Breast epithelium (tissue), 4 donors: Measurements from ENCODE around the gene KMT2E. TPM values are rescaled to one million over a fixed set of nuclear protein-coding genes. Genes with fewer than 3 reads are reported as not detected.
"Not testable (repeated sequence)": the region's sequence is repeated elsewhere in the genome, so short reads cannot be mapped to it uniquely, and the experiment has no call there.

Source experiments
- DNase-seq, 2 donors: peaks; one replicate each; pipeline ENCODE4 v3.0.0-alpha.2; 2019; ENCODE audit warnings: low spot score in 2 of 2
- H3K27ac ChIP-seq, 2 donors: fragments of 200-600 bp; sonication (generic) in 1 of 2; one replicate each; pipeline ENCODE4 v1.5.1; 2016 to 2019; ENCODE audit warnings: mild to moderate bottlenecking in 1 of 2
- H3K27me3 ChIP-seq, 2 donors: fragments of 200-600 bp; sonication (generic) in 1 of 2; one replicate each; pipeline versions ENCODE4 v1.5.1 to v1.6.0; 2017 to 2019; ENCODE audit warnings: control low read depth in 1 of 2, mild to moderate bottlenecking in 1 of 2
- H3K36me3 ChIP-seq: fragments of 200-600 bp; one replicate; pipeline ENCODE4 v1.5.1; 2019
- H3K4me1 ChIP-seq, 2 donors: fragments of 200-600 bp; sonication (generic); one replicate each; pipeline ENCODE4 v1.5.1; 2016 to 2019; ENCODE audit warnings: control low read depth in 1 of 2
- H3K4me3 ChIP-seq, 3 donors: fragments of 200-600 bp; sonication (generic); 1 replicate in 2 of 3; 2 replicates in 1 of 3; pipeline ENCODE4 v1.5.1; 2016 to 2019; ENCODE audit warnings: mild to moderate bottlenecking in 3 of 3, moderate library complexity in 2 of 3
- H3K9me3 ChIP-seq, 2 donors: fragments of 200-600 bp; sonication (generic) in 1 of 2; one replicate each; pipeline ENCODE4 v1.5.1; 2016 to 2019; ENCODE audit warnings: control low read depth in 1 of 2
- POLR2A ChIP-seq: fragments of 450-650 bp; IDR thresholded peaks from one replicate; pipeline ENCODE4 v1.6.1; 2016; ENCODE audit warnings: antibody characterized with exemption, mild to moderate bottlenecking, moderate library complexity
- POLR2AphosphoS5 ChIP-seq, 3 donors: sonication (generic); formaldehyde crosslinking; IDR thresholded peaks; one replicate each; pipeline ENCODE4 v1.6.1; 2017; ENCODE audit warnings: antibody characterized with exemption in 3 of 3
- intact Hi-C: fragments of 100-400 bp; cut with DNase I; formaldehyde crosslinking; loops from one replicate; pipeline ENCODE4 v1.15.1; 2023; ENCODE audit warnings: low total_unique reads
- total RNA-seq, 3 donors: library from RNA; depleted of rRNA; stranded (reverse); fragments of >200 nt; gene quantifications; one replicate each; pipeline ENCODE4 v1.1.0, GENCODE V29; 2016
- TF ChIP-seq, protein P1 (sequence below), 3 donors: fragments of 450-650 bp; IDR thresholded peaks; one replicate each; pipeline ENCODE4 v1.5.1; 2016 to 2017; ENCODE audit warnings: antibody characterized with exemption in 3 of 3, mild to moderate bottlenecking in 3 of 3, moderate library complexity in 3 of 3

Gene KMT2E
- total RNA-seq, 3 donors from 2014 or later = 88.2 to 184 (median 168) TPM

DNA sequence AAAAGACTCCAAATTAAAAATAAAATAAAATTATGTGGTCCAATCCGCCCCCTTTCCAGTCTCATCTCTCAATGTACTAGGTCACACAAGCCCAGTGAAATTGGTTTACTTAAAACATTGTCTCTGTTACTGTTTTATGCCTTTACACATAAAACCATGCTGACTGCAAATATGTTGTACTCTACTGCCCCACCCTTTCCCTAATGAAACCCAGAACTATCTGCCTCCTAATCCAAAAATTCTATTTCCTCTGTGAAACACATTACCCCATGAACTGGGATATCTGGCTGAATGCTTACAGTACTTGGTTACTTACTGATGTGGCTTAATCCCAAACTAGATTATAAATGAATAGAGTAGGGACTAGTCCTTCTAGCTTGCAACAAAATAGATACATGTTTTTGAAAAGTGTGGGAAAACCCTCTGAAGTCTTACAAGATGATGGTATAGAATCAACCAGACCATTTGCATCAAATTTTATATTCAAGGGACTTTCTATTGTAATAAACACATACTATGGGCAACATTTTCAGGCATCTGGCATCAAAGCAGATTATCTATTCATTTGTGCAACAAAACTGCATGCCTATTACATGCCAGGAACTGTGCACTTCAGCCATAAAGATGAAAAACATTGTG is 10.0 kb upstream of the KMT2E start:
- Histone ChIP-seq H3K36me3 (no peaks in the 10 kb centered on the region), H3K27me3 (no peaks in the 10 kb centered on the region), H3K27ac (peak overlapping the region; percentile 77 to 82), H3K4me1 (peaks cover 7 to 29% of the 10 kb centered on the region in 2 donors), H3K9me3 (no peaks in the 10 kb centered on the region), H3K4me3 (no peak overlapping the region)
- no peak for DNase-seq
- intact Hi-C loops = no loop called here
- TF ChIP-seq POLR2AphosphoS5 (IDR thresholded peaks at IDR 0.05) (no peak), POLR2A (no peak)
- TF ChIP-seq, protein P1, sequence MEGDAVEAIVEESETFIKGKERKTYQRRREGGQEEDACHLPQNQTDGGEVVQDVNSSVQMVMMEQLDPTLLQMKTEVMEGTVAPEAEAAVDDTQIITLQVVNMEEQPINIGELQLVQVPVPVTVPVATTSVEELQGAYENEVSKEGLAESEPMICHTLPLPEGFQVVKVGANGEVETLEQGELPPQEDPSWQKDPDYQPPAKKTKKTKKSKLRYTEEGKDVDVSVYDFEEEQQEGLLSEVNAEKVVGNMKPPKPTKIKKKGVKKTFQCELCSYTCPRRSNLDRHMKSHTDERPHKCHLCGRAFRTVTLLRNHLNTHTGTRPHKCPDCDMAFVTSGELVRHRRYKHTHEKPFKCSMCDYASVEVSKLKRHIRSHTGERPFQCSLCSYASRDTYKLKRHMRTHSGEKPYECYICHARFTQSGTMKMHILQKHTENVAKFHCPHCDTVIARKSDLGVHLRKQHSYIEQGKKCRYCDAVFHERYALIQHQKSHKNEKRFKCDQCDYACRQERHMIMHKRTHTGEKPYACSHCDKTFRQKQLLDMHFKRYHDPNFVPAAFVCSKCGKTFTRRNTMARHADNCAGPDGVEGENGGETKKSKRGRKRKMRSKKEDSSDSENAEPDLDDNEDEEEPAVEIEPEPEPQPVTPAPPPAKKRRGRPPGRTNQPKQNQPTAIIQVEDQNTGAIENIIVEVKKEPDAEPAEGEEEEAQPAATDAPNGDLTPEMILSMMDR (IDR thresholded peaks at IDR 0.05) = no peak

- H3K9me3 ChIP-seq, H3K36me3 ChIP-seq, DNase-seq, intact Hi-C loops, H3K4me3 ChIP-seq, H3K27me3 ChIP-seq: not testable (repeated sequence)
- H3K27ac ChIP-seq = peak overlapping the region; percentile 21 to 34
- H3K4me1 ChIP-seq = peaks cover 7 to 29% of the 10 kb centered on the region in 2 donors
These were observed 9.0 kb upstream of the KMT2E start for GRCh38 chr7:105005006-105005405.

DNA sequence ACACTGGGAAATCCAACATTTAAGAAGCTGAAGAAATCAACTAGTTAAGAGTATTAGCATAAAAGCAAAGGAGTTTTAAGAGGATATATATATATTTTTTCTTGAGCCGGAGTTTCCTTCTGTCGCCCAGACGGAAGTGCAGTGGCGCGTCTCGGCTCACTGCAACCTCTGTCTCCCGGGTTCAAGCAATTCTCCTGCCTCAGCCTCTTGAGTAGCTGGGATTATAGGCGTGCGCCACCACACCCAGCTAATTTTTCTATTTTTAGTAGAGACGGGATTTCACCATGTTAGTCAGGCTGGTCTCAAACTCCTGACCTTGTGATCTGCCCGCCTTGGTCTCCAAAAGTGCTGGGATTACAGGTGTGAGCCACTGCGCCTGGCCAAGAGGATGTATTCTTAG is 8.5 kb upstream of the KMT2E start:
- DNase-seq, intact Hi-C loops, H3K27me3 ChIP-seq, H3K36me3 ChIP-seq, H3K4me3 ChIP-seq, H3K9me3 ChIP-seq: not testable (repeated sequence)
- Histone ChIP-seq H3K4me1 (peaks cover 7 to 29% of the 10 kb centered on the region in 2 donors), H3K27ac (peak overlapping the region in 1 of 2 donors; percentile 100)

DNA sequence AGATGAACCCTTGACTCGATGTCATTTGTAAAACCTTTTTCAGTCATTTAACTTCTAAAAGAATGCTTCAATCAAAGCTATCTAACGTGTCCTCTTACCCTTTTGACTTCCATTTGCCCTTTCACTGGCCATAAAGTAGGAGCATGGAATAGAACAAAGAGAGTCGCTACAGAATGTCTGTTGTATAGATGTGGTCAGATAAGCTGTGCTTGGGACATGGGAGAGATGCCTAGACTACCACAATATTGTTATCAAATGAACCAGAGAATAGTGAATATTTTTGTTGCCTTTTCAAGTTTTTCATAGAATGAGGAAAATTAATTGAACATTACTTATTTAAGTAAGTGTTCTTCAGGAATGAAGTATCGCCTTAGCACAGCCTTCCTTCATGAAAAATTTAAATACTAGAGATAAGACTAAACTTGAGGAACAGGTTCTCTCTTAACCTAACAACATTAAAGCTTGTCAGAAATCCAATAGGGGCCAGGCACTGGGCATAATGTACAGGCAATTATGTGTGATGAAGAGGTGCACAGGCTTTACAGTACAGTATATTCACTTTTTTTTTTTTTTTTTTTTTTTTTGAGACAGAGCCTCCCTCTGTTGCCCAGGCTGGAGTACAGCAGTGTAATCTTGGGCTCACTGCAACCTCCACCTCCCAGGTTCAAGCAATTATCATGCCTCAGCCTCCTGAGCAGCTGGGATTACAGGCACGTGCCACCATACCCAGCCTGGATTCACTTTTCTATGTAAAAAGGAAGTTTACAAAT is 7.5 kb upstream of the KMT2E start:
- H3K27me3 ChIP-seq = no peaks in the 10 kb centered on the region
- intact Hi-C loops = no loop called here
- peaks cover 7 to 26% of the 10 kb centered on the region in 2 donors for H3K4me1 ChIP-seq
- peak overlapping the region; percentile 6 to 100 for H3K27ac ChIP-seq
- H3K4me3 ChIP-seq = no peak overlapping the region
- no peak for DNase-seq
- H3K9me3 ChIP-seq = no peaks in the 10 kb centered on the region
- TF ChIP-seq, protein P1 (IDR thresholded peaks at IDR 0.05) = no peak
- no peak for TF ChIP-seq POLR2AphosphoS5 (IDR thresholded peaks at IDR 0.05)
- no peak for TF ChIP-seq POLR2A
- no peaks in the 10 kb centered on the region for H3K36me3 ChIP-seq

- no peak for DNase-seq
- intact Hi-C loops = no loop called here
- H3K4me3 ChIP-seq = no peak overlapping the region
- H3K9me3 ChIP-seq = no peaks in the 10 kb centered on the region
- H3K27me3 ChIP-seq = no peaks in the 10 kb centered on the region
- peaks cover 7 to 24% of the 10 kb centered on the region in 2 donors for H3K4me1 ChIP-seq
- H3K27ac ChIP-seq = peak overlapping the region; percentile 6 to 100
- H3K36me3 ChIP-seq = no peaks in the 10 kb centered on the region
- TF ChIP-seq POLR2A = no peak
- no peak for TF ChIP-seq POLR2AphosphoS5 (IDR thresholded peaks at IDR 0.05)
- TF ChIP-seq, protein P1 (IDR thresholded peaks at IDR 0.05) = no peak
These were observed 6.7 kb upstream of the KMT2E start for GRCh38 chr7:105007298-105007697.
